ENCODE data around the gene BABAM2.

BABAM2 gene

GRCh38 chr2:28269019-28269784, 378.7 kb downstream of the BABAM2 start:
- DNase-seq = peak; percentile 90

GRCh38 chr2:28270456-28271152, 380.1 kb downstream of the BABAM2 start:
- no peak for DNase-seq

DNA sequence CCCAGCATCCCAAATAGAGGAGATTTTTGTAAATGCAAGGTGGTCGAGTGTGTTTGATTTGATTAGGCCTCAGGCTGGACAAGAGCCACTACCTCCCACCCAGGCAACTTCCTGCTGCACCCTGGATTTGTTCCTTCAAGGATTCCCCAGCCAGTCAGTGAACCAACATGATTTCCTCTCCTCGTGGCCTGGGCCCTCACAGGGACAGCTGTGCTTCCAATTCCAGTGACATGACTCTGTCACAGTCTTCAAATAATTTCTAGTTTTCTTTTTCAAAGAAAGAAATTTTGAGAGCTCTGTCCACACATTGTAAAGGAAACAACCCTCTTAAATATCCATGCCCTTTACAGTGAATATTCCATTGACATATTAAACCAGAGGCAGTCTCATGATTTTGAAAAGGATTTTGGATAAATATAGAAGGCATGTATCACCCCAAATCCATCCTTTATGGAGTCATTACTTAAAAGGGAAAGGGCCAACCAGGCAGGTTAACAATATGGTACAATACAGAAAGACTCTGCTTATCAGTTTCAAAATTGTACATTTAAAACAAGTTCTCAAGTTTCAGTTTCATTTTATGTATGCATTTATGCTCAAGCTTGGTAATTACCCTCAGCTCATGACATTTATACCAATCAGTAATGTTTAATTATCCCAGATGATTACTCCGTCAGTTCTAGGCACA, 380.8 kb downstream of the BABAM2 start:
- no peak for DNase-seq

DNA sequence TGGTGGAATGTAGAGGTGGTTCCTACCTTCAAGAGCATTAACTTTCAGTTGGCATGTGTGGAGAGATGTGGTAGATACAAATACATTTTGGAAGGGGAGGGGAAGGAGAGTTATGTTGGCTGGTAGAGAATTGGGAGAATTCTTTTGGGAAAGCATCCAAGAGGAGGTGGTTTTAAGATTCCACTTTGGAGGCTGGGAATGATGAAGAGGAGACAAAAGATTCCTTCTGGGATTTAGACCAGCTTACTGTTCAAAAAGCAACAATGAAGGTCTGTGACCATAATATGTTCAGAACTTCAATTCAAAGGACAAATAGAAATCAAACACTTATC, 381.4 kb downstream of the BABAM2 start:
- DNase-seq = no peak

DNA sequence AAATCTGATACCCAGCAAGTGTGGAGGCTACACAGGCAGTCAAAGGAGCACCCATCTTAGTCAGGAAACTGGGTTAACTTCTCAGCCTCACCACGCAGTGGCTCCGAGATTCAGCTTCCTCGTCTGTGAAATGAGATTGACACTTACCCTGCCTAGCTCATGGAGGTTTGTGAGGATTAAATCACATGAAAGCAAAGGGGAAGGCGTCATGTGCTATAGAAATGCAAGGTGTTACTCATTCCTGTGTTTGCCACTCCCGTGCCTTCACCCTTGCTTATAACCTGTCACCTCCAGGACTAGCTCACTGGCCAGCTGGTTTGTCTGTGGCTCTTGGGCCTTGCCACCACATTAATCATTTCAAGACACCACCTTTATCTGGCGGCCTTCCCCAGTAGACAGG, 383.2 kb downstream of the BABAM2 start:
- no peak for DNase-seq

DNA sequence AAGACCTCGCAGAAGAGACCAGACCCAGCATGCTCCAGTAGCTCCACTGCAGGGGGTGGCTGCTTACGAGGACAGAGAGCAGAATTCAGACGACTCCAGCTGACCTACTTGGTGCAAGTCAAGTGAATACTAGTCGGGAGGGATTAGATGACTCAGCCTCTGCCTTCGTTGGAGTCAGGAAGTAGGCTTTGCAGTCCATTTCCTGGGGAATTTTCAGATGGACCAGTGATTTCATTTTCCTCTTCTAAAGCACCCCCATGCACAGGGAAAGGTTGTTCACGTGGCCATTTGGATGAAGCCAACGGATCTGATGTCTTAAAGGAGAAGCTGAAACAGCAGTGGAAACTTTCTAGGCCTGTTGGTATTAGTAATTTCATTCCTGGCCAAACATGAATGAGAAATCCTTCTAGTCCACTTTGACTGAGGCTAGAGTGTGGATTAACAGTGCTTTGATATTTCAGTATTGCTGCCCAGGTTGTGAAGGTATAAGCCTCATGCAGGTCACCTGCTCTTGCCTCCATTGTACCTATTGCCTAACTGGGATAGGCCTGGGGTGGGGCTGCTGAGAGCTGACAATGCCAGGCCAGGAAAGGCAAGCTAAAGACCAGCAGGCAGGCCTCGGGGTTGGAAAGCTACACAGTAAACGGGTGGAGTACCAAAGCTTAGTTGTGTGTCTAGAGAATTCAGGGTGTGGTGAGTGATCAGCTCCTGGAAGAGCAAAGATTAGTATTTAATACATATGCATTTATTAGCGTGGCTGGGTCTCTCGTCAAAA, 384.6 kb downstream of the BABAM2 start:
- DNase-seq = peak; percentile 91

DNA sequence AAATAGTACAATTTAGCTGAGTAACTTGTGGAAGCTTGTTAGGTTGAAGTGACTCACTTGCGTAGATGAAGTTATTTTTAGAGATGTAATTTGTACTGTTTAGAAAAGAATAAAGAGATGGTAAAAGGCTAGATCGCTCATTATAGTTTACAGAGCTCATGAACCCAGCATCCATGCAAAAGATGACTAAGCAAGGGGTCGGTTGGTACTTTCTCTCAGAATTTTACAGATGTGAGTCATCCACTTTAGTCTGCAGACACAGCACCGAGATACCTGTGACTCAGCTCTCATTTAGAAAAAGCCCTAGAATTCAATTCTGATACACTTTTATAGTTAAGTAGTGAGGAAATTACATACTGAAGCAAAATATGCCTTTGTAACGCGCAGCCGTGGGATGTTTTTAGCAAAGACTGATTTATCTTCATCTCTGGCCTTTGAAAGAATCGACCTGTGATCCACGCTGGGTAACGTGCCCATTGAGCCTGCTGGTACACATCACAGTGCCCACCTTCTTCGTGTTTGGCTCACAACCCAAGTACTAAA, 385.6 kb downstream of the BABAM2 start:
- peak; percentile 72 for DNase-seq

DNA sequence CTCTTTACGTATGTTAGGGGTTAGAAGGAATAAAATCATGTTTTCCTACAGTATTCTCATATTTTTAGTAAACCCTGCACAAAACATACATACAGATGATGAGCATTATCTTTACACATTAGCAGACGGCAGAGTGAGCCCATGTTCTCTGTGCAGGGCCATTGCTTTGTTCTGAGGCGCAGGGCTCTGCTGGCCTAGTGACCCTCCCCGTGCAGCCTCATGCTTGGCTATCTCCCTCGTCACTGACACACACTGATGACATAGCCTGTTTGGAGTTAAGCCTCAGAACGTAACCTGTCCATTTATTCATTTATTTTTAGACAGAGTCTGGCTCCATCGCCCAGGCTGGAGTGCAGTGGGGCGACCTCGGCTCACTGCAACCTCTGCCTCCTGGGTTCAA, 386.3 kb downstream of the BABAM2 start:
- no peak for DNase-seq

- no peak for DNase-seq
Observed at GRCh38 chr2:28277466-28277865, 386.9 kb downstream of the BABAM2 start.

DNA sequence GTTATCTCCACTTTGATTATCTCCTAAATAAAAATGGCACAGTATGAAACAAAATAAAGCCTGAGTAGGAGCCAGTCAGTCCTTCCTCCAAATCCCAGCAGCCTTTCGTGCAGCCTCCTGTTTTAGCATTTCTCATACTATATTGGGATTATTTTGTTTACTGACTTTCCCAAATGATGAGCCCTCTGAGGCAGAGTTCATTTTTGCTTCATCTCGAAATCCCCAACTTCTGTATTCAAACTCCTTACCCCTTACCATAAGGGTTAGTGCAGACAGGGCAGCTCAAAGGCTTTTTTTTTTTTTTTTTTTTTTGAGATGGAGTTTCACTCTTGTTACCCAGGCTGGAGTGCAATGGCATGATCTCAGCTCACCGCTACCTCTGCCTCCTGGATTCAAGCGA, 388.8 kb downstream of the BABAM2 start:
- no peak for DNase-seq

GRCh38 chr2:28280619-28281018, 390.1 kb downstream of the BABAM2 start:
- DNase-seq = no peak

GRCh38 chr2:28281739-28282138, 391.2 kb downstream of the BABAM2 start:
- no peak for DNase-seq

GRCh38 chr2:28282248-28282647, 391.7 kb downstream of the BABAM2 start:
- DNase-seq = no peak

DNA sequence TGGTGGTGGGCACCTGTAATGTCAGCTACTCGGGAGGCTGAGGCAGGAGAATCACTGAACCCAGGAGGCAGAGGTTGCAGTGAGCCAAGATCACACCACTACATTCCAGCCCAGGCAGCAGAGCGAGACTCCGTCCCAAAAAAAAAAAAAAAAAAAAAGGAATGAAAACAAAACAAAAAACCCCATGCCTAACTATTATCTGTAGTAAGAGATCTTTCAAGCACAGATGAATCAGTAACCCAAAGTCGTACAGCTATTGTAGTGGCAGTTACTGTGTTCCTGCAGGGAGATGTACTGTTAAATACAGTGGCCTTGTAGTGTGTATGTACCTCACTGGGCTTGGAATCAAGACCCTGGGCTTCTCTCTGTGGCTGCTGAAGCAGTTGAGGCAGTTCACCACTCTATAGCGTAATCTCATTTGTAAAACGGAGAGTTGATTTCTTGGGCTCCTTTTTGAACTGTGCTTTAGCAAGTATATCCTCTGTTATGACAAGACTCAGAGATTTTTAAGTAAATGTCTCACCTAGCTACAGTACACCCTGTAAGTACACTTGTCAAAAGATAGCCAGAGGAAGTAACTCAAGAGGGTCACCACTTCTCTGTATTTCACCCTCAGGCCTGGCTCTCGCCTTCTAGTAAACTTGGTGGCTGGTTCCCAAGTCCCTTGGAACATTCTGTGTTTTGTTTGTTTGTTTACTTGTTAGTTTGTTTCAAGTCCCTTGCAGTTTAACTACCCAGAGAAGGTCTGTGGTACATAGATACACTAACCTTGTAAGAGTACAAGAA, 392.5 kb downstream of the BABAM2 start:
- DNase-seq = no peak

DNA sequence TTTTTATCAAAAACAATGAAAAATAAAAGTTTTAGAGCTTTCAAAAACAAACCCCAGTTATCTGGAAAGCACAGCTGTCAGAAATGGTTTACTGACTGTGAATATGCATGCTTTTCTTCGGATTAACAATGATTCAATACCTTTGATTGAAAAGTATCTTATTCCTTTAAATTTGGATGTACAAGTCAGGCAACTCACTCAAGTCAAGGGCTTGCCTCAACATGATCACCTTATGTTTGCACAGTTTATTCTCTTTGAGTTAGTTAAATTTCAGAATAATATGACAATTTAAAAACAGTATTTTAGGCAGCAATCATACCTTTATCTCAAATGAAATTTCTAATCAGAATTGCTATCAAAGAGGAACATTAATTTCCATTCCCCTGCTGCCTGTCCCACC, 393.3 kb downstream of the BABAM2 start:
- DNase-seq = no peak

DNA sequence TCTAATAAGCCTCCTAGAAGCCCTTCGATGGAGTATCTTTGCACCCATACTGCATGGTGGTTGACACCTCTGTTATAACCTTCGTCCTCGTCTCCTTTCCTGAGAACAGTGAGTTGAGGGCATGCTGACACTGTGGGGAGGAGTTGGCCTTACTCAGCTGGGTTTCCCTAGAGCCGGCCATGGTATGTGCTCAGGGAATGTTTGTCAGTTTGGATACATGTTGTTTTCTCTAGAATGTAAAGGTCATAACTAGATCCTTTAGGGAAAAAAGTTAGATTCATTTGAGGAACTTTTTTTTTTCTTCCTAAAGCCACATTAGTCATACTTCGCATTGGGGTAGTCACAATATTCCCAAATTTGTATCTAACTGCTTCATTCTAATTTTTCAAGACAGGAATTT, 396.1 kb downstream of the BABAM2 start:
- no peak for DNase-seq

DNA sequence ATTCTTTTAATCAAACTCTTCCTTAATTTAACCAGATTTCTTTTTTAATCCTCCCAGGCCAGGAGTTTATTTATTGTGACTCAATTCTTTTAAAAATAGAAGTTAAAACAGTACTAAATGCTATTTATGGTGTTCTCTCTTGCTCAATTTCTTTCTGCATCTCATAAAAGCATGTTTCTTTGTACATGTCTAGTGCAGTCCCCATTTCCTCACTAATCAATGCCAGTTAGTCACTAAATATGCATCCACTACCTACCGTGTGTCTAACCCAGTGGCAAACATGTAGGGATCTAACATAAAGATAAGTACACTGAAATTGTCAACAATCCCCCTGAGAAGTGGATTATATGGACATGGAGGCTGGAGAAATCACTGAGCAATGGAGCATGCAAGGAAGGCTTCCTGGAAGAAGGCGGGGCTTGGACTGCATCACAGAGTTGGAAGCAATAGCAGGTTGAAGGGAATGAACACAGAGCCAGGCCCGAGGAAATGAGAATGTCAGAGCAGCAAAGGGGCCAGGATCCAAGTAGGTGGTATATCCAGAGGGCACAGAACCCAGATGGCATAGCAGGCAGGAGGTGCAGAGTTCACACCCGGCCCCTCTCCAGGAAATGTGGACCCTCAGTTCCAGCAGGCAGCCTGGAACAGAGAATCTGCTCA, 396.9 kb downstream of the BABAM2 start:
- DNase-seq = no peak

GRCh38 chr2:28288620-28289019, 398.1 kb downstream of the BABAM2 start:
- DNase-seq = no peak

- DNase-seq = no peak
Observed at GRCh38 chr2:28291811-28292440, 401.4 kb downstream of the BABAM2 start.

DNA sequence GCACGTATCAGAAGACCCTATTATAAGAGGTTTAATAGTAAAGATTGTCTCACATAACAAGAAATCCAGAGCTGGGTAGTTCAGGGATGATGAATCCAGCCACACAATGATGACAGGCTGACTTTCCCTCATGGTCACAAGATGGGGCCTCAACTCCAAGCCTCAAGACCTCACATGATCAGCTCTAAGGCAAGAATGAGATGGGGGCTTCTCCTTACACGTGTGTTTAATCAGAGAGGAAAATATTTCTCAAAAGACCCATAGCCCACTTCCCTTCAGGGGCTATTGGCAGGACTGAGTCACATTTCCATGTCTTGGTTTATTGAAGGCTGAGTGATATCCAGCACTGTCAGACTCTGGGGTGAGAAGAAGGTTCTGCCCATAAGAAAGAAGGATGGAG, 402.0 kb downstream of the BABAM2 start:
- no peak for DNase-seq

GRCh38 chr2:28293416-28293815, 402.9 kb downstream of the BABAM2 start:
- DNase-seq = peak; percentile 64
